ENCODE measurements around the gene STXBP5.
"Not testable (repeated sequence)": the region's sequence is repeated elsewhere in the genome, so short reads cannot be mapped to it uniquely, and the experiment has no call there.

STXBP5 gene

DNA sequence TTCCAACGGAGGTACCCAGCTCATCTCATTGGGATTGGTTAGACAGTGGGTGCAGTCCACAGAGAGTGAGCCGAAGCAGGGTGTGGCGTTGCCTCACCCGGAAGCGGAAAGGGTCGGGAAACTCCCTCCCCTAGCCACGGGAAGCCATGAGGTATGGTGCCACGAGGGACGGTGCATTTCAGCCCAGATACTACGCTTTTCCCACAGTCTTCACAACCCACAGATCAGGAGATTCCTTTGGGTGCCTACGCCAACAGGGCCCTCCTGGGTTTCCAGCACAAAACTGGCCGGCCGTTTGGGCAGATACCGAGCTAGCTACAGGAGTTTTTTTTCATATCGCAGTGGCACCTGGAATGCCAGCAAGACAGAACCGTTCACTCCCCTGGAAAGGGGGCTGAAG, 46.9 kb downstream of the STXBP5 start:
- DNase-seq: no peak

DNA sequence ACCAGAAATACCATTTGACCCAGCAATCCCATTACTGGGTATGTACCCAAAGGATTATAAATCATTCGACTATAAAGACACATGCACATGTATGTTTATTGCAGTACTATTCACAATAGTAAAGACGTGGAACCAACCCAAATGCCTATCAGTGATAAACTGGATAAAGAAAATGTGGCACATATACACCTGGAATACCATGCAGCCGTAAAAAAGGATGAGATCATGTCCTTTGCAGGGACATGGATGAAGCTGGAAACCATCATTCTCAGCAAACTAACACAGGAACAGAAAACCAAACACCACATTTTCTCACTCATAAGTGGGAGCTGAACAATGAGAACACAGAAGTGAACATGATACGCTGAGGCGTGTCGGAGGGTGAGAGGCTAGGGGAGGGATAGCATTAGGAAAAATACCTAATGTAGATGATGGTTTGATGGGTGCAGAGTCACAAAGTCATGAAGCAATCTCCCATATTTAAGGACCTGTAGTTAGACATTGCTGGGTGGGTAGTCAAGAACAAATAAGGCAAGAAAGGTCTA, 50.8 kb downstream of the STXBP5 start:
- not testable (repeated sequence) for DNase-seq

DNA sequence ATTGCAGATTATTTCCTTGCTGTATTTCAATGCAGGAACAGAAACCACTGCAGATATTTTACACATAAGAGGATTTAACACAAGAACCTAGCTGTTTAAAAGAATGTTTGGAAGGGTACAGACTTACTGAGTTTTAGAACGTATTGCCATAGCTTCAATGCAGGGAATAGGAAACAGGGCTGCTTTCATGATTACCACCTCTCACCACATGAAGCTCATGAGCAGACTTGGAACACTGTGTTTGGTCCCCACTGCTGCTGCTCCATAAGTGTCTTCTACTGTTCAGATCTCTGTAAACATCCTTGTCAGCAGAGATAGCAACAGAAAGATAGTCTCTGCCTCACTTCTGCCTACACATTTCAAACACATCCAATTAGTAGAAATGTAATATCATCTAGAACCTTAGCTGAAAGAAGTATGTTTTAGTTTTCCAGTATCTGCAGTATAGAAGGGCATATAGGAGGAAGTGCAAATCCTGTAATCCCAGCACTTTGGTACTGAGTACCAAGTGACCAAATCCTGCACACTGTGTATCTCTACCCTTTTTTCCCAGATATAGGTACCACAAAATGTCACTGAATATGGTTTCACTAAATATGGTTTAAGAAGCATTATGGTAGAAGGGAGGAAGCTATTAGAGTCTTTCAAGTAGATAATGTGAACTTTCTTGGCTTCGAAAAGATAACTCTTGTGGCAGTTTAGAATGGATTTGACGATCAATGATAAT, 51.9 kb downstream of the STXBP5 start:
- DNase-seq: no peak

GRCh38 chr6:147257760-147258159, 53.5 kb downstream of the STXBP5 start:
- no peak for DNase-seq

DNA sequence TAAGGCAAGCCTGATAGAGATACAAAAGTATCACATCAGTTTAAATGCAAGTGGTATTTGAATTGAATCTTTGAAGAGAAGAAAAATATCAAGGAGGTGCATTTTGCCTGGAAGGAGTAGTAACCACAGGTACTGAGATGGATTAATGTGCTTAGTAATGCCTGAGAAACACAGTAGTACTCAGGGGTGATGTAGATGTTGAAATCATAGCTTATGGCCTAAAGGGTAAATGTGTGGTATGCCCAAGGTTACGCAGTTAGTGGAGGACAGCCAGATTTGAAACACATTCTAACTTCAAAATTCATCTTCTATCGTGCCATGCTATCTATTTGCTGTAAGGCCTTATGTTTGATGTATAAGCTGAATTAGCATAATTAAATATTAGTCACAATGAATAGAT, 55.9 kb downstream of the STXBP5 start:
- DNase-seq: no peak

DNA sequence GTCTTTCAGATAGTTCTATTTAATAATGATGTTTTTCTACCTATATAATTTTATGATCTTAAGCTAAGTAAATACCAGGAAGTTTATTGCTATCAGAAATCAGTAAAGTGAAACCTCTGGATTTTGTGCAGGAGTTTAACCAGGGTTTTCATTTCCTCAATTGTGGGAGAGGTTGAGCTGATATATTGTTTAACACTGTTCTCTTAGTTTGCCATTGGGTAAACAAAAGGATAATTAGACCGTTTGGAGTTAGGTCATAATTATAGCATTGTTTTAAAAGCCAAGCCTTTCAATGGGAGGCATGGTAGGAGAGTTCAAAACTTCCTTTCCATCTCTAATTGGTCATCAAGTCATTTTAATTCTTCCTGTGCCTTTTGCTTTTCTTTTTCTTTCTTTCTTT, 58.7 kb downstream of the STXBP5 start:
- DNase-seq: no peak

- DNase-seq: no peak
Measured at GRCh38 chr6:147266821-147267220, 62.6 kb downstream of the STXBP5 start.

GRCh38 chr6:147267658-147268057, 63.4 kb downstream of the STXBP5 start:
- no peak for DNase-seq

GRCh38 chr6:147268254-147268653, 64.0 kb downstream of the STXBP5 start:
- no peak for DNase-seq

DNA sequence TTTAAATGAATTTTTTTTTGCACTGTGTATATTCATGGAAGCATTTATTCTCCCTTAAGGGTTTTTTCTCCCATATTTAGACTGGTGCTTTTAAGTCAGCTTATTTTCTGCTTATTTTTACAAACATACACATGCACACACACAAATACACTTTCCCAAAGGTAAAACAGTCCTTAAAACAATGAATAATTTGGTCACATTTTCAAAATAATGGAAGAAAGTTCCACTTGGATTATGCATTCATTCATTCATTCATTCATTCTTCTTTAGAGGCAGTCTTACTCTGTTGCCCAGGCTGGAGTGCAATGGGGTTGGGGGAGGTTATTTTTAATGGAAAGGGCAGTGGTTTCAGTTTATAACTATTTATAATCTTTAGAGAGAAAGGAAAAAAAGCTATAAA, 69.8 kb downstream of the STXBP5 start:
- DNase-seq: no peak

GRCh38 chr6:147274776-147275175, 70.6 kb downstream of the STXBP5 start:
- no peak for DNase-seq

DNA sequence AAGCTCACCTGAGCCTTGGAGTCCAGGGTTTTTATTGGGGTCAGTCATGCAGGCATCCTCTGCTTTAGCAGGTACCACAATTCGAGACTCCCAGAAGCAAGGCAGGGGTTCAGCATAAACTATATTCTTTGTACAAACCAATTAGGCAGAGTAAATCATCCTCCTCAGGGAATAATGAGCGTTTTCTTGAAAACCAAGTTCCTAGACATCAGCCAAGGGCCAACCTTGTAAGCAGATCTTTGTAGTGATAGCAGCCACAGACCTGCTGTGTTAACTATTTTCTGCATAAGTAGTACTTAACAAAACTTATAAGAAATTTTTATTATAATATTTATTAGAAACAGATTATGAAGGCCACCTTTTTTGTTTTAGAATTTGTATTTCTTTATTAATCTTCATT, 74.7 kb downstream of the STXBP5 start:
- no peak for DNase-seq

DNA sequence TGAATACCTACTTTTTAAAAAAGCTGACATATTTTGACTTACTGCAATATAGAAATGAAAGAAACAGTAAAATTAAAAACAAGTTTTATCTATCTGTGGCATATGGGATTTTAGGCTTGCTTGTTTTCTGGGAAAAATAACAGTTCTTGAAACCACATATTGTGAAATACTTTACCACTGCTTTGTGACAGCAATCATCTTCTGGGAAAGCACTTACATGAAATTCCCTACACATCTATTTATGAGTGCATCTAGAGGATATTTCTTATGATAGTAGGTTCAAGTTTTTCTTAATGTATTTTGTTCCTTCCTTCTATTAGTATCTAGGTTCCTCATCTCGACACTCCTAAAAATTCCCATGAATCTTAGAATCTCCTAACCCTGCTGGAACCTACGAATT, 75.2 kb downstream of the STXBP5 start:
- no peak for DNase-seq

- DNase-seq: no peak
Measured at GRCh38 chr6:147281895-147282565, 77.8 kb downstream of the STXBP5 start.

DNA sequence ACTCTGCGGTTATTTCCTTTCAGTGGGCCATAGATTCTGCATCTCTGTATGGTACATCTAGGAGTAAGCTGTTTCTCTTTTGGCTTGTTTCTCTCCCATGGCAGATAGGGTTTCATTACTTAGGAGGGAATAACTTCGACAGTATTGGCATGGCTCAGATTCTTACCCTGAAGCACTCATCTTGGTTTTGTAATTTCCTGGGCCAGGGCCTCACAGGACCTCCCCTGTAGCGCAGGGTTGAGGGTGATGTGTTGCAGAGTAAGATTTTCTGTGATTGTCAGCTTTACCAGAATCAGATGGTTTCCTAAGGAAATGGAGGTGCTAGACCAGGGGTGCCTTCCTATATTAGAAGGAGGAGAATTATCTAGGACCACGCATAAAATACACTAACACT, 78.3 kb downstream of the STXBP5 start:
- no peak for DNase-seq

DNA sequence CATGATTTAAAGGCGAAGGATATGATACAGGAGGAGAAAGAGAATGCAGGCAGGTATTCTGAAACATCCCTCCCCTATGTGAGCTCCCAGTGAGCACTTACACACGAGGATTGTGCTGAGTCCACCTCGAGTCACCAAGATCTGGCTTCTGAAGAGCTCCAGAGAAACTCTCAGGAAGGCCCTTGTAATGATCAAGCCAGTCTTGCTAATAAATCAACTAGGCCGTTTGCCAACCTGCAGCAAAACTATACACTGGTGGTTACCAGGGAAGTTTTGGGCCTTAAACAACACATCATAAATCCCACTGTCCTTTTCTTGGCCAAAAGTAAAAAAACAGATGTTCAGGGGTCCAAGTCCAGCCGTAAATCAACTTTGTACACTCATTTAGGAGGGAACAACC, 79.2 kb downstream of the STXBP5 start:
- no peak for DNase-seq

GRCh38 chr6:147285087-147285855, 81.1 kb downstream of the STXBP5 start:
- DNase-seq: peak; percentile 52

DNA sequence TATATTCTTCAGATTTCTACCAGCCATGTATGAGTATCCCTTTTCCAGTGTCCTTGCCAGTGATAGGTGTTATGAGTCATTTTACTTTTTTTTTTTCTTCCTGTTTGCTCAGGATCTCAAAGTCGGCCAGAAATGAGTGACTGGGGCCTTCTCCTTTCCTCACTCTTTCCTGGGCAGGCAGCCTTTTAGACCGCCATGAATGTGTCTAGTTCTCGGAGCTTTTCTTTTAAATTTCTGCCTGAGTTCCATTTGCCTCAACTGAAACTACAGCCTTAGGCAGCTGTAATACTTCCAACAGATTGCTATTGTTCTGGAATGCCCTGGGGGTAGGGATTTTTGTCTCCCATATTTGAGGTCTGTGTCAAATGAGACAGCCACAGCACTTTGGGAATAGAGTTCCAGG, 83.7 kb downstream of the STXBP5 start:
- no peak for DNase-seq

DNA sequence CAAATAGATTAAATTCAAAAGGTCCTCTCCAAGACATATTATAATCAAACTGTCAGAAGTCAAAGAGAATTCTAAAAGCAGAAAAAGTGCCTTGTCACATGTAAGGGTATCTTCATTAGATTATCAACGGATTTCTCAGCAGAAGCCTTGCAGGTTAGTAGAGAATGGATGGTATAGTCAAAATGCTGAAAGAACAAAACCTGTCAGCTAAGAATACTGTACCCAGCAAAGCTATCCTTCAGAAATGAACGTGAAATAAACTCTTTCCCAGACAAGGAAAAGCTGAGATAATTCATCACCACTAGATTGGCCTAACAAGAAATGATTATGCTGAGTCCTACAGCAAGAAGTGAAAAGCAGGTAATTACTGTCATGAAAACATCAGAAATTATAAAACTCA, 92.9 kb downstream of the STXBP5 start:
- DNase-seq: no peak

GRCh38 chr6:147297663-147298316, 93.6 kb downstream of the STXBP5 start:
- DNase-seq: no peak

- DNase-seq: no peak
Measured at GRCh38 chr6:147298461-147298860, 94.2 kb downstream of the STXBP5 start.

DNA sequence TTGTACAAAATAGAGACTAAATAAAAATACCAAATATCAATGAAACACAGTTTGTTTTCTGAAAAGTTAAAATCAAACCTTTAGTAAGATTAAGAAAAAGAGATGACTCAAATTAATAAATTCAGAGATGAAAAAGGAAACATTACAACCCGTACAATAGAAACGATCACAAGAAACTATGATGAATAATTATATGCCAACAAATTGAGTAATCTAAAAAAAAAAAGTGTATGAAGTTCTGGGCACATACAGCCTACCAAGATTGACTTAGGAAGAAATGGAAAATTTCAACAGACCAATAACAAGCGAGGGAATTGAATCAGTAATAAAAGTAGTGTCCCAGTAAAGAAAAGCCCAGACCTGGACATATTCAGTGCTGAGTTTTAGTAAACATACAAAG, 94.8 kb downstream of the STXBP5 start:
- no peak for DNase-seq

GRCh38 chr6:147301070-147301469, 96.9 kb downstream of the STXBP5 start:
- DNase-seq: no peak
